K562 (cell line): ENCODE data around the gene CDPF1.

Experiments
- CBX5 ChIP-seq: IDR thresholded peaks from 2 replicates; pipeline ENCODE4 v1.6.1; 2014; ENCODE audit warnings: low read depth, borderline replicate concordance
- FOXJ3 ChIP-seq: sonication (generic); formaldehyde crosslinking; IDR thresholded peaks from 2 replicates; pipeline ENCODE4 v1.4.0; 2020; ENCODE audit warnings: mild to moderate bottlenecking, missing genetic modification reagents
- KAT8 ChIP-seq: fragments of 450-650 bp; IDR thresholded peaks from 2 replicates; pipeline ENCODE4 v1.6.1; 2016; ENCODE audit warnings: low read depth, mild to moderate bottlenecking
- TF ChIP-seq, protein P1 (sequence below), 3 experiments: IDR thresholded peaks in 2 of 3; conservative IDR thresholded peaks in 1 of 3; 2 replicates each; pipeline ENCODE4 v1.5.1; 2011 to 2012; ENCODE audit warnings: low read length in 3 of 3, mild to moderate bottlenecking in 3 of 3, control low read depth in 2 of 3, improper control_type of control experiment in 1 of 3, inconsistent platforms in 1 of 3, low read depth in 1 of 3, mixed read lengths in 1 of 3, moderate library complexity in 1 of 3; ENCODE audit not compliant: insufficient read depth in 2 of 3
- TF ChIP-seq, protein P2 (sequence below): sonication (generic); formaldehyde crosslinking; IDR thresholded peaks from 2 replicates; pipeline ENCODE4 v1.8.1; 2022; ENCODE audit warnings: missing genetic modification reagents

DNA sequence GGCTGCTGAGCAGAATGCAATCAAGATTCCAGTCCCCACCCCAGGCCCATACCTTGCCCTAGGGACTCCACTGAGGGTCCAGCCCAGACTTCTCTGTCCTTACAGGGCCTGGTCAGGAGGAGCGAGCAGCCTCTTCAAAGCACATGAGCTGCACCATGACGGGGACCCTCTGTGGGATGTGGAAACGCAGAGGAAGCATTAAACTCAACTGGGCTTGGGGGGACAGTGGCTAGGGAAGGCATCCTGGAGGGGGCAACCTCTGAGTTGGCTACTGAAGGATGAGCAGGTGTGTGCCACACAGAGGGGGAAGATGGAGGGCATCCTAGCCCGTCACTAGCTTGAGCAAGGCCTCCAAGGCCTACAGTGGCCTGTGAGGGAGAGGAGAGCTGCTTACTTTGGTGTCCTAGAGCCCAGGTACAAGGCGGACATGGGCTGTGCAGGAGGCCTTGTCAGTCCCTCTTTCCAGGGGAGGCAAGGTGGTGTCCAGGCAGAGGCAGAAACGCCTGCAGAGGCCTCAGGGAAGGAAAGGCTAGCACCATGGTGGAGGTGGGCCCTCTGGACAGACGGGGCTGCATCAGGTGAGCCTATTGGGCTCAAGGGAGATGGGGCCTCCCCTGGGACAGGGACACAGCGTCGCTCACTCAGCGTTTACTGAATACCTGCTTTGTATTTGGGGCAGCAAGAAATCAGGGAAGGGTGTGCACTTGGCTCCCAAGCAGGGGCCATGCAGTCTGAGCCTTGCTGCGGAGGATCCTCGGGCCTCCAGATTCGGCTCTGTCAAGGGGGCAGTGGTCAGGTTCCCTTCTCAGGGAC, 32.0 kb upstream of the CDPF1 start:
- TF ChIP-seq CBX5 (no peak), FOXJ3 (no peak), KAT8 (no peak)
- TF ChIP-seq, protein P1, sequence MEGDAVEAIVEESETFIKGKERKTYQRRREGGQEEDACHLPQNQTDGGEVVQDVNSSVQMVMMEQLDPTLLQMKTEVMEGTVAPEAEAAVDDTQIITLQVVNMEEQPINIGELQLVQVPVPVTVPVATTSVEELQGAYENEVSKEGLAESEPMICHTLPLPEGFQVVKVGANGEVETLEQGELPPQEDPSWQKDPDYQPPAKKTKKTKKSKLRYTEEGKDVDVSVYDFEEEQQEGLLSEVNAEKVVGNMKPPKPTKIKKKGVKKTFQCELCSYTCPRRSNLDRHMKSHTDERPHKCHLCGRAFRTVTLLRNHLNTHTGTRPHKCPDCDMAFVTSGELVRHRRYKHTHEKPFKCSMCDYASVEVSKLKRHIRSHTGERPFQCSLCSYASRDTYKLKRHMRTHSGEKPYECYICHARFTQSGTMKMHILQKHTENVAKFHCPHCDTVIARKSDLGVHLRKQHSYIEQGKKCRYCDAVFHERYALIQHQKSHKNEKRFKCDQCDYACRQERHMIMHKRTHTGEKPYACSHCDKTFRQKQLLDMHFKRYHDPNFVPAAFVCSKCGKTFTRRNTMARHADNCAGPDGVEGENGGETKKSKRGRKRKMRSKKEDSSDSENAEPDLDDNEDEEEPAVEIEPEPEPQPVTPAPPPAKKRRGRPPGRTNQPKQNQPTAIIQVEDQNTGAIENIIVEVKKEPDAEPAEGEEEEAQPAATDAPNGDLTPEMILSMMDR (IDR thresholded peaks at IDR 0.05 in 2 of 3, conservative IDR thresholded peaks at IDR 0.05 in 1 of 3; ENCODE audit: insufficient read depth in 2 of 3, low read depth in 1 of 3, low read length in 3 of 3), result no peak
- TF ChIP-seq, protein P2, sequence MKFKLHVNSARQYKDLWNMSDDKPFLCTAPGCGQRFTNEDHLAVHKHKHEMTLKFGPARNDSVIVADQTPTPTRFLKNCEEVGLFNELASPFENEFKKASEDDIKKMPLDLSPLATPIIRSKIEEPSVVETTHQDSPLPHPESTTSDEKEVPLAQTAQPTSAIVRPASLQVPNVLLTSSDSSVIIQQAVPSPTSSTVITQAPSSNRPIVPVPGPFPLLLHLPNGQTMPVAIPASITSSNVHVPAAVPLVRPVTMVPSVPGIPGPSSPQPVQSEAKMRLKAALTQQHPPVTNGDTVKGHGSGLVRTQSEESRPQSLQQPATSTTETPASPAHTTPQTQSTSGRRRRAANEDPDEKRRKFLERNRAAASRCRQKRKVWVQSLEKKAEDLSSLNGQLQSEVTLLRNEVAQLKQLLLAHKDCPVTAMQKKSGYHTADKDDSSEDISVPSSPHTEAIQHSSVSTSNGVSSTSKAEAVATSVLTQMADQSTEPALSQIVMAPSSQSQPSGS (CRISPR knock-in tag), result no peak
